K562 (cell line): ENCODE data around the gene CDK5RAP3. TPM values are rescaled to one million over a fixed set of nuclear protein-coding genes. Genes with fewer than 3 reads are reported as not detected.

ENCODE experiments used
- BRD9 ChIP-seq: fragments of 450-650 bp; IDR thresholded peaks from 2 replicates; pipeline ENCODE4 v1.6.1; 2018; ENCODE audit warnings: low read depth; ENCODE audit not compliant: partially characterized antibody
- CAMTA2 ChIP-seq: fragments of 250-450 bp; sonication (Bioruptor Pico); conservative IDR thresholded peaks from 2 replicates; pipeline ENCODE4 v1.5.1; 2022
- CREB3L1 ChIP-seq: fragments of 450-650 bp; IDR thresholded peaks from 2 replicates; pipeline ENCODE4 v1.6.1; 2014; ENCODE audit warnings: low read depth, mild to moderate bottlenecking, moderate library complexity, borderline replicate concordance
- GABPB2 ChIP-seq: fragments of 250-450 bp; sonication (Bioruptor Pico); conservative IDR thresholded peaks from 2 replicates; pipeline ENCODE4 v1.5.1; 2021; ENCODE audit warnings: mild to moderate bottlenecking
- GATA2 ChIP-seq: sonication (generic); formaldehyde crosslinking; IDR thresholded peaks from 2 replicates; pipeline ENCODE4 v1.4.0; 2020; ENCODE audit warnings: mild to moderate bottlenecking, missing genetic modification reagents
- KLF6 ChIP-seq: fragments of 250-450 bp; sonication (Bioruptor Pico); IDR thresholded peaks from 2 replicates; pipeline ENCODE4 v1.4.0; 2020; ENCODE audit warnings: mild to moderate bottlenecking, moderate library complexity, borderline replicate concordance
- MAZ ChIP-seq, 2 experiments: fragments of 450-650 bp in 1 of 2; sonication (generic) in 1 of 2; formaldehyde crosslinking; IDR thresholded peaks in 1 of 2; conservative IDR thresholded peaks in 1 of 2; 2 replicates each; pipeline versions ENCODE4 v1.4.0 to v1.5.0; 2020; ENCODE audit warnings: mild to moderate bottlenecking in 1 of 2, missing genetic modification reagents in 1 of 2
- MCM3 ChIP-seq: fragments of 450-650 bp; IDR thresholded peaks from 2 replicates; pipeline ENCODE4 v1.6.1; 2016
- MED1 ChIP-seq: sonication (generic); formaldehyde crosslinking; IDR thresholded peaks from 2 replicates; pipeline ENCODE4 v1.8.1; 2023; ENCODE audit warnings: missing genetic modification reagents, borderline replicate concordance
- NFATC3 ChIP-seq: fragments of 450-650 bp; IDR thresholded peaks from 2 replicates; pipeline ENCODE4 v1.6.1; 2017; ENCODE audit warnings: mild to moderate bottlenecking
- RBBP5 ChIP-seq: fragments of 200-600 bp; sonication (generic); IDR thresholded peaks from 2 replicates; pipeline ENCODE4 v1.6.1; 2012; ENCODE audit warnings: borderline replicate concordance, mild to moderate bottlenecking, low read length, control low read depth, inconsistent platforms; ENCODE audit not compliant: insufficient read depth, poor library complexity, severe bottlenecking
- SAFB2 ChIP-seq: fragments of 200-400 bp; formaldehyde crosslinking; IDR thresholded peaks from 2 replicates; pipeline ENCODE4 v1.6.1; 2018; ENCODE audit warnings: borderline replicate concordance, low read length, low read depth, moderate library complexity; ENCODE audit not compliant: severe bottlenecking
- SRSF1 ChIP-seq: fragments of 200-400 bp; formaldehyde crosslinking; IDR thresholded peaks from 2 replicates; pipeline ENCODE4 v1.6.1; 2017; ENCODE audit warnings: mild to moderate bottlenecking, low read depth, low read length, moderate library complexity
- USF2 ChIP-seq: sonication (generic); formaldehyde crosslinking; IDR thresholded peaks from 2 replicates; pipeline ENCODE4 v1.5.0; 2020; ENCODE audit warnings: missing genetic modification reagents
- ZNF518B ChIP-seq: fragments of 250-450 bp; sonication (Bioruptor Pico); IDR thresholded peaks from 2 replicates; pipeline ENCODE4 v1.5.0; 2021; ENCODE audit warnings: mild to moderate bottlenecking, moderate library complexity
- ZNF695 ChIP-seq: fragments of 450-650 bp; formaldehyde crosslinking; IDR thresholded peaks from 2 replicates; pipeline ENCODE4 v1.4.0; 2020; ENCODE audit warnings: mild to moderate bottlenecking, moderate library complexity
- polyA plus RNA-seq, 8 experiments: library from polyadenylated mRNA; depleted of rRNA in 4 of 8; stranded (reverse) in 5 of 8; unstranded in 3 of 8; fragments of >200 nt; fragmentation: Nextera tagmentation in 2 of 8; fragmentation: Illumina TruSeq in 1 of 8; extraction: Ambion mirVana in 2 of 8; extraction: Trizol in 1 of 8; gene quantifications; 2 replicates each; pipeline versions ENCODE4 v1.2.1 to v1.2.3, GENCODE V29; 2011 to 2014; ENCODE audit warnings: inconsistent platforms in 1 of 8, missing spikeins in 1 of 8
- total RNA-seq, 7 experiments: library from RNA; depleted of rRNA in 6 of 7; stranded (reverse); fragments of >200 nt in 6 of 7; fragmentation: Illumina TruSeq in 2 of 7; extraction: Trizol in 2 of 7; gene quantifications; 2 replicates each; pipeline versions ENCODE4 v1.2.1 to v1.2.3, GENCODE V29; 2011 to 2021; ENCODE audit warnings: low replicate concordance in 1 of 7

CDK5RAP3 gene
- total and polyA plus RNA-seq, 9 of the 15 experiments (the other 6 are each of a cell fraction or from before 2014, with no cell fraction given): 44.2 to 202 (median 91.5) TPM

GRCh38 chr17:48025040-48025903 lies 54.4 kb downstream of the CDK5RAP3 start (continued):
- TF ChIP-seq RBBP5 (no peak), ZNF518B (CRISPR knock-in tag) (no peak), SRSF1 (no peak), KLF6 (CRISPR knock-in tag) (no peak), BRD9 (no peak), MCM3 (no peak), GABPB2 (CRISPR knock-in tag) (no peak), ZNF695 (CRISPR knock-in tag) (no peak), GATA2 (CRISPR knock-in tag) (no peak), USF2 (CRISPR knock-in tag) (peak; percentile 81), SAFB2 (no peak), CAMTA2 (CRISPR knock-in tag) (no peak), CREB3L1 (peak; percentile 13; the same call in 1 of the 2 replicates), MAZ (CRISPR knock-in tag; conservative IDR thresholded peaks at IDR 0.05 in 1 of 2, IDR thresholded peaks at IDR 0.05 in 1 of 2) (peak in 1 of 2 experiments; percentile 79; a peak in 3 of 4 replicates), NFATC3 (no peak), MED1 (no peak)
